OCI-LY1 (cell line): ENCODE data around the gene SLC2A1.

ENCODE experiments used
- CTCF ChIP-seq: fragments of 200-600 bp; sonication (generic), shearing (Covaris generic); IDR thresholded peaks from 2 replicates; pipeline ENCODE4 v1.5.1; 2017; ENCODE audit warnings: mild to moderate bottlenecking, antibody characterized with exemption, low read length, moderate library complexity, mixed read lengths
- EZH2 ChIP-seq: fragments of 200-600 bp; sonication (generic), shearing (Covaris generic); IDR thresholded peaks from 2 replicates; pipeline ENCODE4 v1.8.0; 2017; ENCODE audit warnings: borderline replicate concordance, mixed run types, mild to moderate bottlenecking, antibody characterized with exemption, low read length, moderate library complexity, mixed read lengths

DNA sequence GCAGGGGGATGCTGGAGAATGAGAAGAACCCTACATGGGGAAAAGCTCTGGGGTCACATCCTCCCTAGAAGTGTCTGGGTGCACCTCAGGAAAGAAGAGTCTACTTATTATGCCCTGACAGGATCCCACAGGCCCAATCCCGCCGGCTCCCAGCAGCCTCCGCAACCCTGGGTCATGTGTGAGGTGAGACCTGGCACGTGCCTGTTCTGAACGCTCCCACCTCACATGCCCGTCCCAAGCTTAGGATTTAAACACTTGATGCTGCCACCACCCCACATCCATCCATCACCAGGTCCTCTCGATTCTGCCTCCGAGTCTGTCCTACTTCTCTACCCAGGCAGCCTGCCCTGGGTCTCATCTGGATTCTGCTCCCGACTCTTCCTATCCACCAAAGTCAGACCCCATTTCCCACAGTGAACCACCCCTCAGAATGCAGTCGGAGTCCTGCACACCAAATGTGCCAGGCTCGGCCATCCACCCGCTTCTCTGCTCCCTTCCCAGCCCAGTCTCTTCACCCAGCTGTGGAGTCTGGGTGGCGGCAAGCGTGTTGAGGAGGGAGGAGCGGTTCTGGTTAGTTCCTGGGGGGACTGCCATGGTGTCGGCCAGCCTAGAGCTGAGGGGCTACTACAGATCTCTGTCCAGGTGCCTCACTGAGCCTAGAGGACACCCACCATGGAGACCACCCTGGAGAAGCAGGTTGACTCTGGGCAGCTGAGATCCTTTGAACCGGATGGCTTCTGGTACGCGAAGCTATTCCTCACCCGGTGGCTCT is 23.9 kb downstream of the SLC2A1 start:
- no peak for TF ChIP-seq CTCF
- no peak for TF ChIP-seq EZH2
